AG10803 (cell line): ENCODE measurements around the gene SEMA4G.

ENCODE experiments used
- DNase-seq: peaks from one replicate; pipeline ENCODE4 v3.0.0; 2010; ENCODE audit warnings: low read depth
- H3K4me3 ChIP-seq: 2 replicates; pipeline ENCODE4 v1.5.1; 2011; ENCODE audit warnings: mild to moderate bottlenecking, low read length, control low read depth
- CTCF ChIP-seq: conservative IDR thresholded peaks from 2 replicates; pipeline ENCODE4 v1.5.1; 2011; ENCODE audit warnings: mild to moderate bottlenecking, low read length, control low read depth, inconsistent platforms

Gene SEMA4G

GRCh38 chr10:100998991-100999741 lies 29.9 kb downstream of the SEMA4G start:
- peak overlapping the region; percentile 78 for H3K4me3 ChIP-seq
- peak; percentile 54 for TF ChIP-seq CTCF
- peak; percentile 71 for DNase-seq

GRCh38 chr10:100999742-101000126 lies 30.4 kb downstream of the SEMA4G start, which contains the start of gene LZTS2:
Gene LZTS2 (plus strand): TSS chr10:100999808. CDS start chr10:101002539, 2,731 bp downstream.
- DNase-seq: no peak
- peak within 1 kb of the TSS; percentile 88 for H3K4me3 ChIP-seq
- TF ChIP-seq CTCF: no peak

DNA sequence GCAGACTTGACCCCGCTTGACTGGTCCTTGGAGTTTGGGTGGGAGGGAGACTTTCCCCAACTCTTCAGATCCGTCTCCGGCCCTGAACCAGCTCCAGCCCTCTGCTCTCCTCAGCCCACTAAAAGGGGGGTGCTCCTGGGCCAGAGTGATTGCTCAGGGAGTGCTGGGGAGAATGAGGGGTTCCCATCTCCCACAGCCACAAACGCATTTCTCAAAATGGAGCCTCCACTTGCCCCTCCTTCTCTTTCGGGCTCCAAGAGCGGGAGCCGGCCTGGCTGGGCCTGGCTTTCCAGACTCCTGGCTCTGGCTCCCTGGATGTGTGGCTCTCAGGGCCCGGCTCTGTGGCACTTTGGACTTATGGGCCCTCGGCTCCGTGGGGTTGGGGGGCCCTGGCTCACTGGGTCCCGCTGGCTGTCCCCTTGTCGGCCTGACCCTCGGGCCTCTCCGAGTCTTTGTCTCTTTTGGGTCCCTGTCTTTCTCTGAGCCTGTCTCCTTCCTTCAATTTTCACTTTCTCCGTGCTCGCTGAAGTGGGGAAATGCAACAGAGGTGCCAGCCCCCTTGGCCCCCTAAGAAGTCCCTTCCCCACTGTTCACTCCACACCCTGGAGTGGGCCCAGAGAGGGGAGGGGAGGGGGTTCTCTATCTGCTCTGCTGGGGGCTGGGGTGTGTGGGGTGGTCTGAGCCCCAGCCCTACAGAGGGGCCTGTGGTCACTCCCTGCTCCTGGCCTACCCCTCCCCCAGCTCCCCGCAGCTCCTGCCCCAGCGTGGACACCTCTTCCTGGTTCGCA lies 31.0 kb downstream of the SEMA4G start:
- H3K4me3 ChIP-seq: peak overlapping the region; percentile 88
- DNase-seq: no peak
- no peak for TF ChIP-seq CTCF

DNA sequence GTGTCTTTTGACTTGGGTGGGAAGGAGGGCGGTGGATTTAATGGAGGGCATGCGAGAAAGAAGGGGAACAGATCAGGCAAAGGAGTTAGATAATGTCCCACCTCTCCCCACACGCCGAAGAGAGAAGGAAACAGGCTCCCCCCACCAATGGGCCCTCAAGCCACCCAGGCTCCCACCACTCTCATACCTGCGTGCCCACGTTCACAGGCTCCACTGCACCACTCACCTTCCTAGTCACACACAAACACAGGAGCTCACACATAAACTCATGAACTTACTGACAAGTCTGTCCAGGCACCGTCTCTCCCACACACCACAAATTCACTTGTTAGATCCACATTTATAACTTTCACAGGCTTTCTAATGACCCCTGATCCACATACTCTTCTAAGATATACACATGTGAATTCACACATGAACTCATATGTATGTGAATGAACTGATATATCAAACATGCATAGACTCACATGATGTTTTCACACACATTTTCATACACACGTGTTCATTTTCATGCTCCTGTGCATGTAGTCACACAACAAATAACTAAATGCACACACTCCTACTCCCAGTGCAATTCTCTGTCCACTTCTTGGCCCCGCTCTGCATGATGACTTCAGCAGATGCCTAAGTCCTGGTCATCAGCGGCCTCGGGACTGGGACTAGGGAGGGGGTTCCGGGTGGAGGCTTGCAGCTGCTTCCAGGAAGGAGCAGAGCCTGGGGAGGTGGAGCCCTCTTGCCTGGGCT lies 31.8 kb downstream of the SEMA4G start:
- no peak; the same call in 1 of the 2 replicates for TF ChIP-seq CTCF
- peak; percentile 90 for DNase-seq
- peak overlapping the region; percentile 88 for H3K4me3 ChIP-seq

DNA sequence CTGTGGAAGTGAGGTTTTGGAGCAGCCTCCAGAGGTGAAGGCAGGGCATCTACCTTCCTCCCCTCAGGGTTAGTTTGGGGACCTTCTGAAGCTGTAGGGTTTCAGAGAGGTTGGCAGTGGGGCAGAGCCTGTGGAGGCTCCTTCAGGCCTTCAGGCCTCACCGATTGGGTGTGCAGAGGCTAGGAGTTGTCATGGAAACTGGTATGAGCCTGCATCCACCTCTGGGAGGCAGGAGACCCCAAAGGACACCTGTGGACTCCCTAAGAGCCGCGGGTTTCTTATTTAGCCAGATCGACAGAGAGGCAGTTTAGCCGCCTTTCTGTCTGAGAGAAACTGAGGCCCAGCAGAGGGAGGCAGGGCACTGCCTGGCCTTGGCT lies 32.3 kb downstream of the SEMA4G start:
- 0 out of 2 replicates have a peak, but pooled peaks have one; percentile 11 for TF ChIP-seq CTCF
- peak overlapping the region; percentile 88 for H3K4me3 ChIP-seq
- no peak for DNase-seq

DNA sequence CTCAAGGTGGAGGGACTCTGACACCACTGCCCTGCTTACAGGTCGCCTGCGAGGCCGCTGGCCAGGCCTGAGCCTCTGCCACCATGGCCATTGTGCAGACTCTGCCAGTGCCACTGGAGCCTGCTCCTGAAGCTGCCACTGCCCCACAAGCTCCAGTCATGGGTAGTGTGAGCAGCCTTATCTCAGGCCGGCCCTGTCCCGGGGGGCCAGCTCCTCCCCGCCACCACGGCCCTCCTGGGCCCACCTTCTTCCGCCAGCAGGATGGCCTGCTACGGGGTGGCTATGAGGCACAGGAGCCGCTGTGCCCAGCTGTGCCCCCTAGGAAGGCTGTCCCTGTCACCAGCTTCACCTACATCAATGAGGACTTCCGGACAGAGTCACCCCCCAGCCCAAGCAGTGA lies 33.2 kb downstream of the SEMA4G start:
- DNase-seq: no peak
- H3K4me3 ChIP-seq: no peak overlapping the region; the same call in 1 of the 2 replicates
- TF ChIP-seq CTCF: no peak
